Stimulated activated CD4-positive, alpha-beta T cell treated with anti-CD3 and anti-CD28 coated beads, Interleukin-1b, Interleukin-23, amount 100 ng/mL, for 24 hours (primary cell): ENCODE measurements around the gene BCL6B.

ENCODE experiments used
- DNase-seq, 4 experiments: peaks; one replicate each; pipeline ENCODE4 v3.0.0-alpha.2; 2020; ENCODE audit warnings: low read depth in 4 of 4, low spot score in 1 of 4

Gene BCL6B

DNA sequence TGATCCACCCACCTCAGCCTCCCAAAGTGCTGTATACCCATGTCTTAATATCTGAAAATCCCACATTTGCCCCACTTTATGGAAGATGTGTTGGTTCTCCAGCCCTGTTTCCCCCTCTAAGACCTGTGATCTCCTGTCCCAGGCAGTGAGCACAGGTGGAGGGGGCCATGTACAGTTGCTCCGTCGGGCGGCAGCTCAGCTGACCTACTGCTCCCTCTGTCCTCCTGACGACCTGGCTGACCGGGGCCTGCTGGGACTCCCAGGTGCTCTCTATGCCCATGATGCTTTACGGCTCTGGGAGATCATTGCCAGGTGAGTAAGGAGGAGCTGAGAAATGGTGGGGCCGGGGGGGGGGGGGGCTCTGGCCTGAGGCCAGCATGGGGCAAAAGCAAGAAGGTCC, 17.1 kb upstream of the BCL6B start:
- no peak for DNase-seq

DNA sequence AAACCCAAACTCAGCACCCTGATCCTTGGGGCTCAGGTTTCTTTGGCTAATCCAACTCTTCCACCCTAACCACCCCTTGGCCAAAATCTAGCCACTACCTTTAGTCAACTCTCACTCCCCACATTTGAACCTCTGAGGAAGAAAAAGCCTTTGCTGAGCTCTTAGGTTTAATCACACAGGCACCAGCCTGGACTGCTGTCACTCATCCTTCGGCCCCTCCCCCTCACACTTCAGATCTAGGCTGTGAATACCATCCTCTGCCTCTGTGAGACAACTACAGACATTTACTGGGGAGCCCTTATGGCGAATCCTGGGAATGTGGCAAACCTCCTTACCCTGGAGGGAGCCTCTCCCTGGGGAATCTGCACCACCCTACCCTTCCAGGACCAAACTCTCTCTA, 15.7 kb upstream of the BCL6B start:
- DNase-seq = no peak

DNA sequence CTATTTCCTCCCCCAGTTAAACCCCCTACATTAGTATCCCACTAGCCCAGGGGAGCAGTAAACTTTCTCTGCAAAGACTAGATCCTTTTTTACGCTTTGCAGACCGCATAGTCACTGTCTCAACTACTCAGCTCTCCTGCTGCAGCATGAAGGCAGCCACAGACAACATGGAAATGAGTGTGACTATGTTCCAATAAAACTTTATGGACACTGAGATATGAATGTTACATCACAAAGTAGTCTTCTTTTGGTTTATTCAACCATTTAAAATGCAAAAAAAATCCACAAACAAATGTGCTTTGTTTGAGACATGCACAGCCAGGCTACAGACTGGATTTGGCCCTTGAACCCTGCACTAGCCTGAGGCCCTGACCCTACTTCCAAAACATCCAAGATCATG, 12.3 kb upstream of the BCL6B start:
- DNase-seq = no peak

DNA sequence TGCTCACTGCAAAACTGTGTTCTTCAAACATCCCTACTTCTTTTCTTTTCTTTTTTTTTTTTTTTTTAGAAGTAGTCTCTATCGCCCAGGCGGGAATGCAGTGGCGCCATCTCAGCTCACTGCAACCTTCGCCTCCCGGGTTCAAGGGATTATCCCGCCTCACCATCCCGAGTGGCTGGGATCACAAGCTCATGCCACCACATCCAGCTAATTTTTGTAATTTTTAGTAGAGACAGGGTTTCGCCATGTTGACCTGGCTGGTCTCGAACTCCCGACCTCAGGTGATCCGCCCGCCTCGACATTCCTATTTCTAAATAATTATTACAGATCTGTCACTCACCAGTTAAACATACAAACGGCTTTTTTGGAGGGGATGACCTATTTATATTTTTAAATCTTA, 11.4 kb upstream of the BCL6B start:
- DNase-seq = no peak

DNA sequence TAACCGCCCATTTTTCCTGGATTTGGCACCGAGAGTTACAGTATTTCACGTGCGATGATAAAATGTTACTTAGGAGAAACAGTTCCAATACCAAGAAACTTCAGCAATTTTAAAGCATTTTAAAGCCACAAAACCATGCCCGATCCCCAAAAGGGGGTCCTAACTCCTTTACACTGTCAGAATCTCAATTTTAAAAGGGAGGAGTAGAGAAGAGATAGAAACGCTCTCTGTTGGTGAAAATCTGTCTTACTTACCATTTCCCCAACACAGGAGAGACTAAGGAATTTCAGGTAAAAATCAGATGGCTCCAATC, 11.0 kb upstream of the BCL6B start:
- no peak for DNase-seq

DNA sequence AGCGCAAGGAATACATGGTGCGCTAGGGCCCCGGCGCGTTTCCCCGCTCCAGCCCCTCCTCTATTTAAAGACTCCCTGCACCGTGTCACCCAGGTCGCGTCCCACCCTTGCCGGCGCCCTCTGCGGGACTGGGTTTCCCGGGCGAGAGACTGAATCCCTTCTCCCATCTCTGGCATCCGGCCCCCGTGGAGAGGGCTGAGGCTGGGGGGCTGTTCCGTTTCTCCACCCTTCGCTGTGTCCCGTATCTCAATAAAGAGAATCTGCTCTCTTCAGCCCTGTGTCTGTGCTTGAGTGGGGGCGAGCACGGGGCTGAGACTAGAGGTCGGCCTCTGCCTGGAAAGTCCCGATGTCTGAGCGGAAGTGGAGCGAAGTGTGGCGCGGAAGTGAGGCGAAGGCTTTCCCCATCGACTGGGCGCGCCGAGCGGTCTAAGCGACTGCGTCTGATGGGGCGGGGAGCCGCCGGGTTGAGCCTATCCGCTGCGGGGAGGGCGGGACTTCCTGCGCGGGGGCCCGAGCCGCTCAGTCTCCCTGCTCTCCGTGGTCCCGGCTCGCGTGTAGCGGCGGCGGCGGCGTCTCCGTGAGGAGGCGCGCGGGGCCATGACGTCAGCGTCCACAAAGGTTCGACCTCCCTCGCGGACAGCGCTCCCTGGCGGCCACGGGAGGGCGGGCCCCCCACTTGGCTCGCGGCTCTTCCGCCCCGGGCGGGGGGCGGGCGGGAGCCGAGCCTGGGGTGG, 8.4 kb upstream of the BCL6B start:
- peak; percentile 86 to 97 (median 96) for DNase-seq

DNA sequence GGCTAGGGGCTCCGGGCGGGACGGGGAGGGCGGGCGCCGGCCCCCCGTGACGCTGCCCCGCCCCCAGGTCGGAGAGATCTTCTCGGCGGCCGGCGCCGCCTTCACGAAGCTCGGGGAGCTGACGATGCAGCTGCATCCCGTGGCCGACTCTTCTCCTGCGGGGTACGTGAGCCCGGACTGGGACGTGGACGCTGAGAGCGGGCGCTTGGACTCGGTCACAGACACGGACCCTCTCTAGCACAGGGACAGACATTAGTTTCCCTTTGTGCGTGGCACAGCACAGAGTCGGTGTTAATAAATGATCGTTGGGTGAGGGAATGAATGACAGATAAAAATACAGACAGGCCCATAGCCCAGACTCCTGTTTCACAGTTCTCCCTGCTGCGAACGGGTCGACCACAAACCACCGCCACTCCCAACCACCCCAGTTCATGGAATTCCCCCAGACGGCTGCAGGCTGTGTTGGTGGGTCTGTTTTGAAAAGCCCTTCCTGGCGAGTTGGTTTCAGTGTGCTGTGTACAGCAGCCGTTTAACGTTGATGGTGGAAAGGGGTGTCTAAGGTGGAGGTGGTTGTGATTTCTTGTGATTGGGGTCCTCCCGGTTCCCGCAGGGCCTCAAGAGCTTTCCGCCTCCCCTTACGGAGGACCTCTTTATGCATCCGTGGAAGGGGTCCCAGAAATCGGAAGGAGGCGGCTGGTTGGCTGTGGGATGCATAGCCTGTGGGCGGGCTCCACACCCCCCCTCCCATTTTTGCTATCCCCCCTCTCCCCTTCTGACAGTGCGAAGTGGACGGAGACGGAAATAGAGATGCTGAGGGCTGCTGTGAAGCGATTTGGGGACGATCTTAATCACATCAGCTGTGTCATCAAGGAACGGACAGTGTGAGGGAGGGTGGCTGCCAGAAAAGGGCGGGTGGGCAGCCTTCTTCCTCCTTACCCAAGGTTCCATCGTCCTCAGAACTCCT, 7.6 kb upstream of the BCL6B start:
- peak in 2 of 4 experiments; percentile 51 to 71 for DNase-seq

DNA sequence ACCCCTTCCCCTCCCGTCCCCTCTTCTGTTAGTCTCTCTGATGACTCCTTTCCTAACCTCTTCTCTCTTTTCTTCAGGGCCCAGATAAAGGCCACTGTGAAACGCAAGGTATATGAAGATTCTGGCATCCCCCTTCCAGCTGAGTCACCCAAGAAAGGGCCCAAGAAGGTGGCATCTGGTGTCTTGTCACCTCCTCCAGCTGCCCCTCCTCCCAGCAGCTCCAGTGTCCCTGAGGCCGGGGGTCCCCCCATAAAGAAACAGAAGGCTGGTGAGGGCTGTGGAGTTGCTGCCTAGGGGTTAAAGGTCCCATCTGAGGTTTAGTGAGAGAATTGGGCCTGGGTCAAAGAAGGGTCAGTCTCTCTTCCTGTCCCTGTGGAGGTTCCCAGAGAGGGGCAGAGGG, 6.4 kb upstream of the BCL6B start:
- no peak for DNase-seq

DNA sequence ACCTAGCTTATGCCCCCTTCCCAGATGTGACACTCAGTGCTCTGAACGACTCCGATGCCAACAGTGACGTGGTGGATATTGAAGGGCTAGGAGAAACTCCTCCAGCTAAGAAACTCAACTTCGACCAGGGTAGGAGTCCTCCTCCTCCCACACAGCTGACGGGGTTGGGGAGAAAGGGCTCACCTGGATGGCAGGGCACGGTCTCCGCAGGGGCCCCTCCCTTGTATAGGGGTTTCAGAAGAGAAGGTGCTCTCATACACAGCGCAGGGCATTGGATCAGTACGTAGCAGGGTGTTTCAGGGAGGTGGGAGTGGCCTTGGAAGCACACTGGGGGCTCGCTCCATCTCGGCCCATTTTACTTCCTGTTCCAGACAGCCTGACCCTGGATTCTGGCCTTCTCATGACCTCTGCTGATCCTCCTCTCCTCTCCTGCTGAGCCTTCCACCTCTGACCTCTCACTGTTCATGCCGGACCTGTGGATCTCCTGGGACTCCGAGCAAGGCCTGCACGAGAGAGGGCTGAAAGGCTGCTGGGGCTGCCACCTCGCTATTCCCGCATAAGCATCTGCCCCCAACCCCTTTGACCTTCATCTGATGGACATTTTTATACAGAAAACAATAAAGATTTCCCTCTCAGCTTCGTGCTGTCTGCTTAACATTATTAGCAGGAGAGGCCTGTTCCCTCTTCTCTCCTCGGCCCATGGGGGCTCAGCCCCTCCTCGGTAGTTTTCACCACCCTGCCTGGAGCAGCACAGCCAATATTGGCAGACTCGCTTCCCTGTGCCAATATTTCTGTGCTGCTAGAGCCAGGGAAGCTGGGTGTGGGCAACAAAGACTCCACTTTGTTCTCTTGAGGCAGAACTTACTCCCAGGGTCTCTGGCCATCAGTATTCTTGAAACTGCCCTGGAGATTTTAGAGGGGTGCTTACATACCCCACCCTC, 5.7 kb upstream of the BCL6B start:
- DNase-seq = no peak

DNA sequence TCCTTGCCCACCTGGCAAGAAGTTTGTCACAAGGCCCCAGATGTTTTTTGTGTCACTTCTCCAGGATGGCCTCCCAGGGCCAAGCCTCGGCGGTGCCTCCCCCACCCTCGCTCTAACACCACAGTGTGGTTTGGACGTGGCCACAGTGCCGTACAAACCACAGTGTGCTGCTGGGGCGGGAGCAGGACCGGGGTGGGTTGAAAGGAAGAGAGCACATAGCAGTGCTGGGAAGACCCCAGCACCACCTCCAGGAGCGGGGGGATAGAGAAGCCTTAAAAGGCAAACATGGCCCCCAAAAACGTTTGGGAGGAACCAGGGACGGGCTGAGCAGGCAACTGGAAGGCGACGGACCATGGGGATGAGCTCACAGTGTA, 5.0 kb upstream of the BCL6B start:
- no peak for DNase-seq

DNA sequence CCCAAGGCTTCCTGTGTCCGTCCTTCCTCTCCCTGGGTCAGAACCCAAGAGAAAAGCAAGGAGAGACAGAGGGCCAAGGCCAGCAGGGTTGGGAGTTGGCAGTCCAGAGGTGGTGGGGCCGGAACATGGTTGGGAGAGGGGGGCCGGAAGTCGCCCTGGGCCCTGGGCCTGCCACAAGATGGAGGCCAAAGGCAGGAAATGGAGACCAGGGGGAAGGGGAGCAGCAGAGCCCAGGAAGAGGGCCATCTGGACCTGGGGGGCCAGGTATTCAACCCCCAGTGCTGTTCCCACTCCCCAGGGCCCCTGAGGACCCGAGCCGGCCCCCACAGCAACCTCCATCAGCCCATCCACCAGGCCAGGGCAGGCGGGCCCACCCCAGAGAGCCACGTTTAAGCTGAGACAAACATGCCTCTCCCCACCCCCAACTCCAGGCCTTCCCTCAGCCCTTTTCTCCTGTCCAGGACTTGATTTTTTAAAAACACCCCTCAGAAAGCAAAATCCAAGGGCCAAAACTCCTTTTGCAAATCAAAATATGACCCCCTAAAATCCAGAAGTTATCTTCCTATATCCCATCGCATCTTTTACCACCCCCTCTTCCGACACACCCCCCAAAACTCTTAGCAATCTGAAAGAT, 4.4 kb upstream of the BCL6B start:
- no peak for DNase-seq

DNA sequence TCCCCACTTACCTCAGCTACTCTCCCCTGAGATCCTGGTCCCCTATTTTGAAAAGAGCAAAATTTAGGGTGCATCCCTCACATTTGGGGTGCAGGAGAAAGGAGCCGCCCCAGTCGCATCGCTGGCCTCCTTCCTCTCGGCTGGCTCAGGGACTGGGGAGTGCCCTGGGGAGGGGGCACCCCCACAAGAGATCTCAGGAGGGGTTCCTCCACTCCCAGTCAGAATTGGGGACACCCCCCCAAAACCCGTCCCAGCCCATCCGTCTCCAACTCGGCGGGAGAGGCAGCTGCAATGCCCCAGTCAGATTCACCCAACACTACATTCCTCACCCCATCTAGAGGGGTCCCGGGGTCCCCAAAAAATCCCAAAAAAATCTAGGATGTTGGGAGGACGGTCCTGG, 3.5 kb upstream of the BCL6B start:
- DNase-seq = no peak

DNA sequence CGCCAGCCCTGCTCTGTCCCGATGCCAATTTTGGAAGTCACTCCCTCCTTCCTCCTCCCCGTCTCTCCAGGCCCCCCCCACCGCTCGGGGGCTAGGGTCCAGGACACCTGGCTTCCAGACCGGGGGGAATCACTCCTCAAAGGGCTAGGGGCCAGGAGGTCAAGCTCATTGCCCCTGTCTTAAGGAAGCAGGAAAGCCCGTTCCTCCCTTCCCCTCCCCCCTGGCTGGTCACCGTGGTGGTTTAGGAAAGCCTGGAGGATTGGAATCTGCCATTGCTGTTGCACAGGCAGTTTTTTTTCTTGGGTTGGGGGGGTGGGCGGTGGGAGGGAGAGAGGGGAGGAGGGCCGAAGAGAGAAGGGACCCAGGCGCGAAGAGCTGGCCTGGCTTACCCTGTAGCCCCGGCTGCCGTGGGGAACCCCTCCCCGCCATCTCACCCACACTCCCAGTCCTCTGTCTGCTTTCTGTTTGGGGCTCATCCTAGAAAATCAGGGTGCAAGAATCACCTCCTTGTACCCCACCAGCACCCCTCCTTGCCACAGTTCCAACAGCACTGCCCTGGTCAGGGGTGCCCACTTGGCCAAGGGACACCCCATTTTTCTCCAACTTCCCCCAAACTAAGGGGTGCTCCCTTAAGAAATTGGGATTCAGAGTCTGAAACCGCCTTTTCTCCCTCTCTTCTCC, 2.9 kb upstream of the BCL6B start:
- DNase-seq = no peak

DNA sequence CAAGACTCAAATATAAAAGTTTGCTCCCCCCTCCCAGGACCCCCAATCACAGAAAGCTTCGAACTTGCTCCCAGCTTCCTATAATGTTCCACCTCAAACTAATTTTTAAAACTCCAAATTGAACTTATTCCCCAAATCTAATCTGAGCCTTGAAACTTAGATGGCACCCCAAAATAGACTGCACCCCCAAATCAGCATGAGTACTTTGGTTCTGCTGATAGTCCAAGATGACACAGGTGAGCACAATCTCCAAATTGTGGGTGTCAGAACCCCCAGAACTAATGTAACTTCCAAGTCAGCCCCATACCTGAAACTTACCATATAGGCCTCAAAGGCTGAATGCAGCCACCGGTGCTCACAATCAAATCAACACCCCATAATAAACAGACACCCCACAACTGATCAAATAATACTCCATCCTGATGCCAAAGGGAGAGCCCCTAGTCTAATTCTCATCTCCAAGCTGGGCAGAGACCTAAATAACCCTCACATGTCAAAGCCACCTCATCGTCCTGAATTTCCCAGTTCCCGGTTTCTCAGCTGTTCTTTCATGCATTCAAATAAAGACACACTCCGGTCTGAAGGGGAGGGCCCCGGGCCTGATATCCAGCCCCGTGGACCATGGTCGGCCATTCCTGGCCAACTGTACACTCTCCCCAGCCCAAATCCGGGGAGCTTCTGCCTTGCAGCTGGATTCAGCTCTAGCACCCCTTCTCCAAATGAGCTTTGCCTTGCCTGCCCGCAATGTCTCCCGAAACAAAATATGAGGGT, 1.8 kb upstream of the BCL6B start:
- DNase-seq = no peak

DNA sequence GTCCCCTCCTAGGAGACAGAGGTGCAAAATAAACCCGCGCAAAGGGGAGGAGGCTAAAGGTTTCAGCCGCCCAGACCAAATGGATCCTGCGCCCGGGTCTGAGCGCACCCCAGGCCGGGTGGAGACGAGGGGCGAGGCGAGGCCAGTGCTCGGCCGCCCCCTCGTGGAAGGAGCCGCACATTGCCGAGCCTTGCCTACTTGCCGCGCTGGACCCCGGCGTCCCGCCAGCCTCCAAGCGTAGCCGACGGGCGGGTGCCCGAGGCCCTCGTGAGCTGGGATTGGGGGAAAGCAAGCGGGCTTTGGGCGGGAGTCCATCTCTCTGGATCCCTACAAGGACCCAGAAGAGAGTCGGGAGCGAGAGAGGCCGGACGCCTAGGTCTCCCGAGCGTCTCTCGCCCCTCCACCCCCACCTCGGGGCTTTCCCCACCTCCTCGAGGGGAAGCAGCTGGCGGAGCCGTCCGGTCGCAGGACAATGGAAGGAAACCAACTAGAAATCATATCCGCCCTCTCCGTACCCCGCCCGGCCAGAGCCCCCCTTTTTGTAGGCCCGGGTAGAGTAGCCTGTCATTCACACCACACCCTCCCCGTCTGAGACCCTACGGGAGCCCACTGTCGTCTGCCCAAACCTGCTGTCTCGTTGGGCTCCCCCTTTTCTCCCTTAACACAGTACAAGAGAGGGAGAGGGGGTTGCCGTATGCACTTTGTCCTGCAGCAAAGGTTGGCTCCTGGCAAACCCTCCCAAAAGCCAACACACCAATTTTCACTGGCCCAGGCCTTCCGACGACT, 664 bp upstream of the BCL6B start:
- peak; percentile 67 to 71 (median 68) for DNase-seq

DNA sequence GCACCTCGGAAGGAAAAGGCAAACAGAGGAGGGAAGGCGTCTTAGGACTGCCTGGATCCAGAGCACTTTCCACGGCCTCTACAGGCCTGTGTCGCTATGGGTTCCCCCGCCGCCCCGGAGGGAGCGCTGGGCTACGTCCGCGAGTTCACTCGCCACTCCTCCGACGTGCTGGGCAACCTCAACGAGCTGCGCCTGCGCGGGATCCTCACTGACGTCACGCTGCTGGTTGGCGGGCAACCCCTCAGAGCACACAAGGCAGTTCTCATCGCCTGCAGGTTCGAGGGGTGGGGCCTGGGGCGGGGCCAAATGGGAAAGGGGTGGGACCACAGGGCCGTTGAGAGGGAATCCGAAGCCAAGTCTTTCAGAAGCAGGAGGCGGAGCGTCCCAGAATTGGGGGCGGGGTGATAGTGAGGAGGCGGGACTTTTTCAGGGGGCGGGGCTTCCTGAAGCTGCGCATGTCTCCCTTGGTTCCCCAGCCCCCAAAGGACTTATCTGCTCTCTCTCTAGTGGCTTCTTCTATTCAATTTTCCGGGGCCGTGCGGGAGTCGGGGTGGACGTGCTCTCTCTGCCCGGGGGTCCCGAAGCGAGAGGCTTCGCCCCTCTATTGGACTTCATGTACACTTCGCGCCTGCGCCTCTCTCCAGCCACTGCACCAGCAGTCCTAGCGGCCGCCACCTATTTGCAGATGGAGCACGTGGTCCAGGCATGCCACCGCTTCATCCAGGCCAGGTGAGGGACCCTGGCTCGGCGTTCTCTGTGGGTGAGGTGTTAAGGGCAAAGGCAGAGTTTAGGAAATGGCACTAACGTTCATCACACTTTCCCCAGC, 939 bp downstream of the BCL6B start:
- DNase-seq = peak; percentile 85 to 92 (median 91)

DNA sequence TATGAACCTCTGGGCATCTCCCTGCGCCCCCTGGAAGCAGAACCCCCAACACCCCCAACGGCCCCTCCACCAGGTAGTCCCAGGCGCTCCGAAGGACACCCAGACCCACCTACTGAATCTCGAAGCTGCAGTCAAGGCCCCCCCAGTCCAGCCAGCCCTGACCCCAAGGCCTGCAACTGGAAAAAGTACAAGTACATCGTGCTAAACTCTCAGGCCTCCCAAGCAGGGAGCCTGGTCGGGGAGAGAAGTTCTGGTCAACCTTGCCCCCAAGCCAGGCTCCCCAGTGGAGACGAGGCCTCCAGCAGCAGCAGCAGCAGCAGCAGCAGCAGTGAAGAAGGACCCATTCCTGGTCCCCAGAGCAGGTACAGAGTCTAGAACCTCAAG, 1.5 kb downstream of the BCL6B start:
- no peak for DNase-seq

DNA sequence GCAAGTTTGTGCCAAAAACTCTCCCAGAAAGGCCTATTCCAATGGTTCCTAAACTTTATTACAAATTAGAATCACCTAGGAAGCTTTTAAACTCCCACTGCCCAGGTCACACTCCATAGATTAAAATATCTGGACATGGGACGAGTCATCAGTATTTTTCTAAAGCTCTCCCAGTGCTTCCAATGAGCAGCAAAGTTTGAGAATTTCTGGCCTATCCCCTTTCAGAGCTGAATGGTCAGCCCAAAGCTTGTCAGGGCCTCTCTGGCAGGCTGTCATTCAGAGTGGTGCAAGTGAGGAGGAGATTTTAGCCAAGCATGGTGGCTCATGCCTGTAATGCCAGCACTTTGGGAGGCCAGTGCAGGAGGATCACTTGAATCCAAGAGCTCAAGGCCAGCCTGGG, 2.4 kb downstream of the BCL6B start:
- DNase-seq = no peak
